GM23338 (cell line): Measurements from ENCODE around the gene GAREM1. TPM values are rescaled to one million over a fixed set of nuclear protein-coding genes. Genes with fewer than 3 reads are reported as not detected.
A peak's percentile ranks its signal among the peaks of the same experiment; 100 is the strongest.

ENCODE experiments used
- ATAC-seq: fragments of 200-7000 bp; cut with Tn5 transposase; 3 replicates; pipeline ENCODE4 v1.9.1; 2020
- DNase-seq: peaks from one replicate; pipeline ENCODE4 v3.0.0-alpha.2; 2015; ENCODE audit warnings: low spot score
- H2AFZ ChIP-seq: fragments of 200-600 bp; sonication (generic); 2 replicates; pipeline ENCODE4 v1.8.0; 2016; ENCODE audit warnings: antibody characterized with exemption, mild to moderate bottlenecking, moderate library complexity
- H3F3A ChIP-seq: fragments of 200-600 bp; sonication (generic); replicated peaks from 2 replicates; pipeline ENCODE4 v1.8.0; 2017; ENCODE audit warnings: antibody characterized with exemption, mixed run types, low read depth
- H3K27ac ChIP-seq: fragments of 200-600 bp; sonication (generic); 2 replicates; pipeline ENCODE4 v1.6.1; 2016; ENCODE audit warnings: low read depth
- H3K27me3 ChIP-seq: fragments of 200-600 bp; sonication (generic); 2 replicates; pipeline ENCODE4 v1.8.0; 2016; ENCODE audit warnings: mild to moderate bottlenecking, mixed run types, moderate library complexity; ENCODE audit not compliant: insufficient read depth
- H3K36me3 ChIP-seq: fragments of 200-600 bp; sonication (generic); 2 replicates; pipeline ENCODE4 v1.8.0; 2016; ENCODE audit warnings: mild to moderate bottlenecking; ENCODE audit not compliant: insufficient read depth
- H3K4me1 ChIP-seq: fragments of 200-600 bp; sonication (generic); 2 replicates; pipeline ENCODE4 v1.8.0; 2016; ENCODE audit warnings: mild to moderate bottlenecking, moderate library complexity; ENCODE audit not compliant: insufficient read depth
- H3K4me2 ChIP-seq: fragments of 200-600 bp; sonication (generic); 2 replicates; pipeline ENCODE4 v1.7.1; 2017; ENCODE audit warnings: mixed run types
- H3K4me3 ChIP-seq: fragments of 200-600 bp; sonication (generic); 2 replicates; pipeline ENCODE4 v1.6.1; 2016; ENCODE audit warnings: mixed run types
- H3K79me2 ChIP-seq: fragments of 200-600 bp; sonication (generic); replicated peaks from 2 replicates; pipeline ENCODE4 v1.8.0; 2017; ENCODE audit warnings: mild to moderate bottlenecking; ENCODE audit not compliant: insufficient read depth
- H3K9me2 ChIP-seq: fragments of 200-600 bp; sonication (generic); 2 replicates; pipeline ENCODE4 v1.8.0; 2017; ENCODE audit not compliant: insufficient read depth
- H4K20me1 ChIP-seq: fragments of 200-600 bp; sonication (generic); replicated peaks from 2 replicates; pipeline ENCODE4 v1.8.0; 2017; ENCODE audit warnings: mild to moderate bottlenecking; ENCODE audit not compliant: insufficient read depth
- H3K27ac Mint-ChIP-seq: 2 replicates; pipeline ENCODE4 v1.8.0; 2020; ENCODE audit warnings: inconsistent platforms, mild to moderate bottlenecking, moderate library complexity, mixed read lengths
- H3K27me3 Mint-ChIP-seq: 3 replicates; pipeline ENCODE4 v1.8.0; 2022; ENCODE audit warnings: low read depth, mild to moderate bottlenecking, moderate library complexity, mixed read lengths, inconsistent platforms; ENCODE audit not compliant: insufficient read depth, poor library complexity
- H3K36me3 Mint-ChIP-seq: 3 replicates; pipeline ENCODE4 v1.8.0; 2021; ENCODE audit warnings: low read depth, mild to moderate bottlenecking, inconsistent platforms, moderate library complexity, mixed read lengths
- H3K4me1 Mint-ChIP-seq: 3 replicates; pipeline ENCODE4 v1.8.0; 2020; ENCODE audit warnings: mild to moderate bottlenecking, inconsistent platforms, mixed read lengths
- H3K4me3 Mint-ChIP-seq: 3 replicates; pipeline ENCODE4 v1.8.0; 2021; ENCODE audit warnings: moderate library complexity, mild to moderate bottlenecking, inconsistent platforms, mixed read lengths
- H3K9me3 Mint-ChIP-seq: 3 replicates; pipeline ENCODE4 v1.8.0; 2020; ENCODE audit warnings: moderate library complexity, mild to moderate bottlenecking, inconsistent platforms, mixed read lengths
- CREB1 ChIP-seq: fragments of 250-450 bp; sonication (Bioruptor Pico); IDR thresholded peaks from 2 replicates; pipeline ENCODE4 v1.5.0; 2020; ENCODE audit warnings: low read depth, mild to moderate bottlenecking, moderate library complexity
- EZH2phosphoT487 ChIP-seq: fragments of 200-600 bp; sonication (generic); IDR thresholded peaks from one replicate; pipeline ENCODE4 v1.8.1; 2018; ENCODE audit warnings: antibody characterized with exemption; ENCODE audit not compliant: unreplicated experiment
- JUNB ChIP-seq: IDR thresholded peaks from one replicate; pipeline ENCODE4 v1.6.1; 2016; ENCODE audit warnings: antibody characterized with exemption; ENCODE audit not compliant: unreplicated experiment
- POLR2AphosphoS5 ChIP-seq: IDR thresholded peaks from 2 replicates; pipeline ENCODE4 v1.6.1; 2016; ENCODE audit warnings: antibody characterized with exemption, low read depth
- STAT1 ChIP-seq: IDR thresholded peaks from one replicate; pipeline ENCODE4 v1.6.1; 2016; ENCODE audit warnings: antibody characterized with exemption; ENCODE audit not compliant: unreplicated experiment
- ZNF331 ChIP-seq: fragments of 250-450 bp; sonication (Bioruptor Pico); IDR thresholded peaks from 2 replicates; pipeline ENCODE4 v1.5.0; 2020; ENCODE audit warnings: low read depth, mild to moderate bottlenecking, moderate library complexity
- polyA plus RNA-seq: library from polyadenylated mRNA; unstranded; fragments of >200 nt; fragmentation: Nextera tagmentation; extraction: Ambion mirVana; gene quantifications from 2 replicates; pipeline ENCODE4 v1.2.1, GENCODE V29; 2016
- total RNA-seq: library from RNA; depleted of rRNA; stranded (reverse); fragments of >200 nt; shearing (Covaris generic); gene quantifications from 2 replicates; pipeline ENCODE4 v1.2.3, GENCODE V29; 2014
- TF ChIP-seq, protein P1 (sequence below): IDR thresholded peaks from one replicate; pipeline ENCODE4 v1.6.1; 2018; ENCODE audit warnings: antibody characterized with exemption; ENCODE audit not compliant: unreplicated experiment
- TF ChIP-seq, protein P2 (sequence below): IDR thresholded peaks from 2 replicates; pipeline ENCODE4 v1.6.1; 2016; ENCODE audit warnings: antibody characterized with exemption

The GAREM1 gene
- total and polyA plus RNA-seq, 2 experiments from 2014 or later = 2.7 to 6.0 TPM

DNA sequence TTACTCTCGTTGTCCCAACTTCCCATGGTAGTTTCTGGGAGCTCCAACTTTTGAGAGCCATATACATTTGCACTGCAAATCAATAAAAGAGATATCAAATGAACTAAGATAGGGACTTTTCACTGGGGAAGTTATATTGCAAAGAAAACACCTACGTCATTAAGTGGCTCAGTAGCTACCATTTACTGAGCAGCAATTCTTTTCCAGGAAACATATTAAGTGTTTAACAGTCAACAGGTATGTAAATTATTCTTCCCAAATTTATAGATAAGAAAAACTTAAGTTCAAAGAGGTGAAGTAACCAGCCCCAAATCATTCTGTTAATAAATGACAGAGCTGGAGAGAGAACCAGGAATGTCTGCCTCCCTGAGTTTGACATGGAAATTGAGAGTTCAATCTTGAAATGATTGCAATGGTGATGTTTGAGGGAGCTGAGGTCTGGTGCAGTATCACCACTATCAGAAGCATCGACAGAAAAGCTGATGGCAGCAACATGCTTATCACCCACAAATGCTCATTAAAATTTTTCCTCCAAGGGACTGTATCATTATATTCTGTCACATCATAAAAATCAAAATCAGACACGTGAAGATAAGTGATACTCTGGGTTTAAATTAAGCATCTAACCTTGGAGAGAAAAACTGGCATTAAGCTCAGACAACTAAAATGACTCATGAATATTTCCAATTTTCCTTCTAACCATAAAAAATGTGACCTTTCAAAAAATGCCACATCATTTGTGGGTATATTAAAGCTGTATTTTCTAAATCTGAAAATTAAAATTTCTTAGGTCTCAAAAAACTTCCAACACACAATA, 43.4 kb downstream of the GAREM1 start (continued):
- TF ChIP-seq, protein P1, sequence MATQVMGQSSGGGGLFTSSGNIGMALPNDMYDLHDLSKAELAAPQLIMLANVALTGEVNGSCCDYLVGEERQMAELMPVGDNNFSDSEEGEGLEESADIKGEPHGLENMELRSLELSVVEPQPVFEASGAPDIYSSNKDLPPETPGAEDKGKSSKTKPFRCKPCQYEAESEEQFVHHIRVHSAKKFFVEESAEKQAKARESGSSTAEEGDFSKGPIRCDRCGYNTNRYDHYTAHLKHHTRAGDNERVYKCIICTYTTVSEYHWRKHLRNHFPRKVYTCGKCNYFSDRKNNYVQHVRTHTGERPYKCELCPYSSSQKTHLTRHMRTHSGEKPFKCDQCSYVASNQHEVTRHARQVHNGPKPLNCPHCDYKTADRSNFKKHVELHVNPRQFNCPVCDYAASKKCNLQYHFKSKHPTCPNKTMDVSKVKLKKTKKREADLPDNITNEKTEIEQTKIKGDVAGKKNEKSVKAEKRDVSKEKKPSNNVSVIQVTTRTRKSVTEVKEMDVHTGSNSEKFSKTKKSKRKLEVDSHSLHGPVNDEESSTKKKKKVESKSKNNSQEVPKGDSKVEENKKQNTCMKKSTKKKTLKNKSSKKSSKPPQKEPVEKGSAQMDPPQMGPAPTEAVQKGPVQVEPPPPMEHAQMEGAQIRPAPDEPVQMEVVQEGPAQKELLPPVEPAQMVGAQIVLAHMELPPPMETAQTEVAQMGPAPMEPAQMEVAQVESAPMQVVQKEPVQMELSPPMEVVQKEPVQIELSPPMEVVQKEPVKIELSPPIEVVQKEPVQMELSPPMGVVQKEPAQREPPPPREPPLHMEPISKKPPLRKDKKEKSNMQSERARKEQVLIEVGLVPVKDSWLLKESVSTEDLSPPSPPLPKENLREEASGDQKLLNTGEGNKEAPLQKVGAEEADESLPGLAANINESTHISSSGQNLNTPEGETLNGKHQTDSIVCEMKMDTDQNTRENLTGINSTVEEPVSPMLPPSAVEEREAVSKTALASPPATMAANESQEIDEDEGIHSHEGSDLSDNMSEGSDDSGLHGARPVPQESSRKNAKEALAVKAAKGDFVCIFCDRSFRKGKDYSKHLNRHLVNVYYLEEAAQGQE = no peak

DNA sequence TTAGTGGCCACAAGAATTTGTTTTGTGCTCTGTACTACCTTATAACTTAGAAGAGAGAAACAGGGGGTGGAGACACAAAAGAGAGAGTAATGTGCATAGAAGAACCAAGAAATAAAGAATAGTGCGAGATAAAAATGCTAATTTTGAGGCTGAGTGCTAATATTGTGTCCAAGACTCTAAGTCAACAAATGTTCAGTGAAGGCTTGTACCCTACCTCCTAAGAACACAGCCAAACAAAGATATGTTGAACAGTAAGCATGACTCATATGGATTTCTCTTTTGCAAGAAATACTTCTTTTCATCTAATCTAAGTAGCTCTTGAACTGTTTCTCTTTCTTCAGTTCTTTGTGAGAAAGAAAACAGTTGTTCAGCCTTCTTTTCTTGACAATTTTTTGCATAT, 45.2 kb downstream of the GAREM1 start:
- Histone ChIP-seq H3K4me3 (no peak overlapping the region), H3K9me2 (no peaks in the 10 kb centered on the region), H3K4me1 (no peaks in the 10 kb centered on the region; the same call in 1 of the 2 replicates), H3F3A (no peaks in the 10 kb centered on the region), H3K79me2 (peaks cover 5% of the 10 kb centered on the region), H3K27me3 (no peaks in the 10 kb centered on the region), H3K36me3 (no peaks in the 10 kb centered on the region), H3K27ac (no peak overlapping the region), H3K4me2 (no peak overlapping the region), H4K20me1 (no peaks in the 10 kb centered on the region), H2AFZ (no peak overlapping the region)
- TF ChIP-seq, protein P2, sequence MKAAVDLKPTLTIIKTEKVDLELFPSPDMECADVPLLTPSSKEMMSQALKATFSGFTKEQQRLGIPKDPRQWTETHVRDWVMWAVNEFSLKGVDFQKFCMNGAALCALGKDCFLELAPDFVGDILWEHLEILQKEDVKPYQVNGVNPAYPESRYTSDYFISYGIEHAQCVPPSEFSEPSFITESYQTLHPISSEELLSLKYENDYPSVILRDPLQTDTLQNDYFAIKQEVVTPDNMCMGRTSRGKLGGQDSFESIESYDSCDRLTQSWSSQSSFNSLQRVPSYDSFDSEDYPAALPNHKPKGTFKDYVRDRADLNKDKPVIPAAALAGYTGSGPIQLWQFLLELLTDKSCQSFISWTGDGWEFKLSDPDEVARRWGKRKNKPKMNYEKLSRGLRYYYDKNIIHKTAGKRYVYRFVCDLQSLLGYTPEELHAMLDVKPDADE = no peak
- no peak for TF ChIP-seq ZNF331
- Mint-ChIP-seq H3K4me3 (no peak overlapping the region), H3K36me3 (no peaks in the 10 kb centered on the region), H3K9me3 (no peaks in the 10 kb centered on the region), H3K27ac (peak overlapping the region; percentile 52), H3K4me1 (peaks cover 31% of the 10 kb centered on the region), H3K27me3 (no peaks in the 10 kb centered on the region)
- no peak for ATAC-seq
- no peak for DNase-seq

DNA sequence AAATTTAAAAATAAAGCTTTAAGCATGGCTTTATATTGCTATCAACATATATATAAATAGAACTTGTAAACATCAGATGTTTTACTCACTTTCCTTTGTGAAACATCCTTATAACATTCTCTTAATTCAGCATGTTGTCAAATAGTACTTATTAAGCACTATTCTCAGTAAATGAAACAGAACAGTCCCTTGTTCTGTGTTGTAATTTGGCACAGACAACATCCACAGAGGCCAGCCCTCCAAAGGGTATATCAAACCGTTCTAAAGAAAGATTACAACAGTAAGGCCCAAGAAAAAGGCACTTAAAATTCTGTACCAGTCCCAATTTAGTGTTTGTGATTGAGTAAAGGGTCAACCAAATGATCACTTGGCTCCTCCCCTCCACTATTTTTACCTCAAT, 46.0 kb downstream of the GAREM1 start:
- Mint-ChIP-seq H3K36me3 (no peaks in the 10 kb centered on the region), H3K27ac (no peak overlapping the region), H3K4me1 (peaks cover 27% of the 10 kb centered on the region), H3K9me3 (no peaks in the 10 kb centered on the region), H3K27me3 (peaks cover 2% of the 10 kb centered on the region), H3K4me3 (no peak overlapping the region)
- Histone ChIP-seq H3K4me3 (no peak overlapping the region), H4K20me1 (no peaks in the 10 kb centered on the region), H3K27ac (no peak overlapping the region), H2AFZ (no peak overlapping the region), H3K36me3 (no peaks in the 10 kb centered on the region), H3F3A (no peaks in the 10 kb centered on the region), H3K4me1 (no peaks in the 10 kb centered on the region; the same call in 1 of the 2 replicates), H3K4me2 (no peak overlapping the region), H3K79me2 (no peaks in the 10 kb centered on the region; the same call in none of the 2 replicates), H3K27me3 (no peaks in the 10 kb centered on the region), H3K9me2 (no peaks in the 10 kb centered on the region)
- DNase-seq (no peak), ATAC-seq (no peak)
- TF ChIP-seq POLR2AphosphoS5 = no peak
- TF ChIP-seq EZH2phosphoT487 = no peak
- TF ChIP-seq, protein P1 = no peak
- TF ChIP-seq STAT1 = no peak
- TF ChIP-seq JUNB = no peak
- no peak for TF ChIP-seq CREB1 (CRISPR knock-in tag)
- no peak for TF ChIP-seq ZNF331
- TF ChIP-seq, protein P2 = no peak
